K562 (cell line): Measurements from ENCODE around the gene TYMP. TPM values are rescaled to one million over a fixed set of nuclear protein-coding genes. Genes with fewer than 3 reads are reported as not detected.

Experiments used
- ARID3B ChIP-seq: fragments of 250-450 bp; sonication (Bioruptor Pico); IDR thresholded peaks from 2 replicates; pipeline ENCODE4 v1.4.0; 2020; ENCODE audit warnings: borderline replicate concordance
- CREB3 ChIP-seq: fragments of 450-650 bp; conservative IDR thresholded peaks from 2 replicates; pipeline ENCODE4 v1.6.1; 2016; ENCODE audit warnings: missing genetic modification characterization, low read depth, mild to moderate bottlenecking, missing compliant biosample characterization, moderate library complexity
- HBP1 ChIP-seq: fragments of 450-650 bp; formaldehyde crosslinking; IDR thresholded peaks from 2 replicates; pipeline ENCODE4 v1.4.0; 2022; ENCODE audit warnings: missing genetic modification characterization
- KDM4B ChIP-seq, 2 experiments: fragments of 450-650 bp in 1 of 2; sonication (generic) in 1 of 2; IDR thresholded peaks; 2 replicates each; pipeline ENCODE4 v1.6.1; 2016 to 2017; ENCODE audit warnings: borderline replicate concordance in 2 of 2, antibody characterized with exemption in 1 of 2, low read depth in 1 of 2, mild to moderate bottlenecking in 1 of 2
- MAFK ChIP-seq: IDR thresholded peaks from 2 replicates; pipeline ENCODE4 v1.6.1; 2011; ENCODE audit warnings: low read length, improper control_type of control experiment
- PHF21A ChIP-seq: fragments of 450-650 bp; IDR thresholded peaks from 2 replicates; pipeline ENCODE4 v1.6.1; 2017; ENCODE audit warnings: low read depth, borderline replicate concordance
- SIN3A ChIP-seq, 2 experiments: fragments of 150-350 bp in 1 of 2; IDR thresholded peaks; 2 replicates each; pipeline ENCODE4 v1.6.1; 2011 to 2016; ENCODE audit warnings: borderline replicate concordance in 2 of 2, low read depth in 2 of 2, low read length in 2 of 2, mild to moderate bottlenecking in 2 of 2, moderate library complexity in 2 of 2; ENCODE audit not compliant: control insufficient read depth in 1 of 2
- SOX6 ChIP-seq: fragments of 450-650 bp; IDR thresholded peaks from 2 replicates; pipeline ENCODE4 v1.6.1; 2014; ENCODE audit warnings: mild to moderate bottlenecking
- ZBTB40 ChIP-seq, 2 experiments: fragments of 450-650 bp in 1 of 2; sonication (generic) in 1 of 2; formaldehyde crosslinking in 1 of 2; IDR thresholded peaks; 2 replicates each; pipeline versions ENCODE4 v1.7.1 to v1.9.0; 2016 to 2022; ENCODE audit warnings: inconsistent platforms in 1 of 2, mild to moderate bottlenecking in 1 of 2, missing genetic modification reagents in 1 of 2
- ZNF347 ChIP-seq: fragments of 450-650 bp; formaldehyde crosslinking; IDR thresholded peaks from 2 replicates; pipeline ENCODE4 v1.4.0; 2020; ENCODE audit warnings: low read depth, mild to moderate bottlenecking, moderate library complexity
- ZNF696 ChIP-seq: fragments of 250-450 bp; sonication (Bioruptor Pico); conservative IDR thresholded peaks from 2 replicates; pipeline ENCODE4 v1.4.0; 2020; ENCODE audit warnings: mild to moderate bottlenecking, moderate library complexity
- polyA plus RNA-seq, 8 experiments: library from polyadenylated mRNA; depleted of rRNA in 4 of 8; stranded (reverse) in 5 of 8; unstranded in 3 of 8; fragments of >200 nt; fragmentation: Nextera tagmentation in 2 of 8; fragmentation: Illumina TruSeq in 1 of 8; extraction: Ambion mirVana in 2 of 8; extraction: Trizol in 1 of 8; gene quantifications; 2 replicates each; pipeline versions ENCODE4 v1.2.1 to v1.2.3, GENCODE V29; 2011 to 2014; ENCODE audit warnings: inconsistent platforms in 1 of 8, missing spikeins in 1 of 8
- total RNA-seq, 7 experiments: library from RNA; depleted of rRNA in 6 of 7; stranded (reverse); fragments of >200 nt in 6 of 7; fragmentation: Illumina TruSeq in 2 of 7; extraction: Trizol in 2 of 7; gene quantifications; 2 replicates each; pipeline versions ENCODE4 v1.2.1 to v1.2.3, GENCODE V29; 2011 to 2021; ENCODE audit warnings: low replicate concordance in 1 of 7

TYMP gene
- total and polyA plus RNA-seq, 9 of the 15 experiments (the other 6 are each of a cell fraction or from before 2014, with no cell fraction given): 0.03 to 4.0 (median 2.4) TPM; not detected in 4

- TF ChIP-seq ZBTB40 (IDR thresholded peaks at IDR 0.05) (peak; percentile 73), ZBTB40 (CRISPR knock-in tag; IDR thresholded peaks at IDR 0.05) (no peak), CREB3 (tag) (no peak), KDM4B (IDR thresholded peaks at IDR 0.05; ENCODE audit: borderline replicate concordance in 2 of 2, low read depth in 1 of 2) (no peak), MAFK (no peak), PHF21A (no peak), SOX6 (0 out of 2 replicates have a peak, but pooled peaks have one; percentile 31), ARID3B (no peak), HBP1 (CRISPR knock-in tag) (no peak), ZNF347 (no peak), ZNF696 (no peak), SIN3A (IDR thresholded peaks at IDR 0.05; ENCODE audit: borderline replicate concordance in 2 of 2, control insufficient read depth in 1 of 2, low read depth in 2 of 2, low read length in 2 of 2) (peak in 1 of 2 experiments; percentile 46; a peak in 1 of 4 replicates)
Measured at GRCh38 chr22:50562523-50563412, 33.0 kb upstream of the TYMP start, which contains the start of gene SYCE3 (continued).
